IPS-NIHi7 (cell line): ENCODE data around the gene NAV1.

Experiments used
- DNase-seq: peaks from one replicate; pipeline ENCODE4 v3.0.0; 2012; ENCODE audit warnings: mixed read lengths; ENCODE audit errors: extremely low spot score

Gene NAV1

GRCh38 chr1:201586806-201587205 lies 47.9 kb downstream of the NAV1 start:
- DNase-seq, result no peak

GRCh38 chr1:201587729-201588128 lies 48.8 kb downstream of the NAV1 start:
- no peak for DNase-seq
